Measurements from ENCODE around the gene STPG4. TPM values are rescaled to one million over a fixed set of nuclear protein-coding genes. Genes with fewer than 3 reads are reported as not detected.
"Not testable (repeated sequence)": the region's sequence is repeated elsewhere in the genome, so short reads cannot be mapped to it uniquely, and the experiment has no call there.

The STPG4 gene
- total RNA-seq, 4 donors from 2014 or later = 0.46 to 1.2 (median 0.63) TPM; not detected in 1

- DNase-seq (ENCODE audit: low spot score) (no peak), ATAC-seq (ENCODE audit: low FRiP score) (no peak)
- TF ChIP-seq CTCF (IDR thresholded peaks at IDR 0.05) = no peak
Observed at GRCh38 chr2:47112665-47113435, 42.3 kb downstream of the STPG4 start.

GRCh38 chr2:47109680-47110079 is 45.4 kb downstream of the STPG4 start:
- DNase-seq (ENCODE audit: low spot score) (no peak), ATAC-seq (ENCODE audit: low FRiP score) (no peak)
- TF ChIP-seq CTCF (IDR thresholded peaks at IDR 0.05) = no peak

GRCh38 chr2:47109007-47109375 is 46.1 kb downstream of the STPG4 start:
- DNase-seq (ENCODE audit: low spot score) (no peak), ATAC-seq (ENCODE audit: low FRiP score) (no peak)
- no peak for TF ChIP-seq CTCF (IDR thresholded peaks at IDR 0.05)

DNA sequence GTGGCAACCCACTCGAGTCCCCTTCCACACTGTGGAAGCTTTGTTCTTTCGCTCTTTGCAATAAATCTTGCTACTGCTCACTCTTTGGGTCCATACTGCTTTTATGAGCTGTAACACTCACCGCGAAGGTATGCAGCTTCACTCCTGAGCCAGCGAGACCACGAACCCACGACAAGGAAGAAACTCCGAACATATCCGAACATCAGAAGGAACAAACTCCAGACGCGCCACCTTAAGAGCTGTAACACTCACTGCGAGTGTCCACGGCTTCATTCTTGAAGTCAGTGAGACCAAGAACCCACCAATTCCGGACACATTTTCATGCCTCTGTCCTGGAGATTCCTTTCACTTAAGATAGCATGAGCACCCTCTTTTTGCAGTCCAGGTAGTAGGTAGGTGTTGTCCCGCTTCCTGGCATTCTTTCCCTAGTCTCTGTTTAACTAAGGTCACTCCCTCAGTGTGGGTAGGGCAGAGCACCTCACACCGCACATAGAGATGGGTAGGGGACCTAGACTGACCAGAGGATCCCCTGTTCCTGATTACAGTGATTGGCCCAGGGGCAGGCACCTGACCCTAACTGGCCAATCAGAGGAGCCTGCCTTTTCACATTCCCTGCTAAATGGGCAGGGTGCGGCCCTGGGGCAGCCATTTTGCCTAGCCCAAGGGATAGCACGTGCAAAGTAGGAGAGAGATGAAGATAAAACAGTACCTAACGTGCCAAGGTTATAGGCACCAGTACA is 46.7 kb downstream of the STPG4 start:
- DNase-seq (ENCODE audit: low spot score); ATAC-seq (ENCODE audit: low FRiP score): not testable (repeated sequence)

- ATAC-seq (ENCODE audit: low FRiP score); DNase-seq (ENCODE audit: low spot score): not testable (repeated sequence)
Observed at GRCh38 chr2:47107201-47107600, 47.9 kb downstream of the STPG4 start.

- ATAC-seq (ENCODE audit: low FRiP score); DNase-seq (ENCODE audit: low spot score): not testable (repeated sequence)
Observed at GRCh38 chr2:47106231-47106630, 48.9 kb downstream of the STPG4 start.

GRCh38 chr2:47099712-47100111 is 55.4 kb downstream of the STPG4 start:
- not testable (repeated sequence) for DNase-seq (ENCODE audit: low spot score); ATAC-seq (ENCODE audit: low FRiP score)

DNA sequence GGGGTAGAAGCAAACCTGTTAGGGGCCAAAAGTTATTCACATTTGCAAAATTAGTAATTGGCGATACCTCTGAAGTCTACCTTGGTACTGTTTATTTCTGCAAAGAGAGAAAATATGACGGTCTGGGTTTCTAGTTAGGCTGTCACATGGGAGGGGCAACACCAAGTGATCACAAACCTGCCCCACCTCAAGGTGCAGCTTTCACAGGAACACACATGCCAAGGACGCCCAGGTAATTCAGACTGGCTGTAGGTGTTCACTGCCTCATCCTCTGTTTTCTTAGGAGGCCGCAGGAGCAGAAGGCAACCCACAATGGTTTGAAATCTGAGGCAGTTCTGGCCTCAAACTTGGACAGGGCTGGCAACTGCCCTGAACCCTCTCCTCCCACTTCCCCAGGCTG is 56.2 kb downstream of the STPG4 start:
- no peak for TF ChIP-seq CTCF (IDR thresholded peaks at IDR 0.05)
- DNase-seq (ENCODE audit: low spot score) = no peak
- no peak for ATAC-seq (ENCODE audit: low FRiP score)

GRCh38 chr2:47097563-47097962 is 57.5 kb downstream of the STPG4 start:
- no peak for TF ChIP-seq CTCF (IDR thresholded peaks at IDR 0.05)
- no peak for ATAC-seq (ENCODE audit: low FRiP score)
- DNase-seq (ENCODE audit: low spot score) = no peak

All from omental fat pad (tissue), 4 donors.